ENCODE data around the gene POLD1.

DNA sequence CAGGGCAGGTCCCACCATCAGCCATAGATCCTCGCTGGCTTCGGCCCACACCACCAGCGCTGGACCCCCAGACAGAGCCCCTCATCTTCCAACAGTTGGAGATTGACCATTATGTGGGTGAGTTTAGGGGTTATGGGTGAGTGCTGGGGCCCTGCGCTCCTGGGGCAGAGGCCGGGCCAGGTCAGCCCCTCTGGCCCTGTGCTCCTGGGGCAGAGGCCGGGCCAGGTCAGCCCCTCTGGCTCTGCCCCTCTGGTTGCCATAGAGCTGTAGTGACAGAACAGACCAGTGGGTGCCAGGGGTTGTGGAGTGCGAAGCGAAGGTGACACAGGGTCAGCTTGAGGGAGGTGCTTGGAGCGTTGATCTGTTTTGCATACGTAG, 15.2 kb downstream of the POLD1 start:
- TF ChIP-seq POLR2AphosphoS5 (IDR thresholded peaks at IDR 0.05; ENCODE audit: low read depth), result no peak
- TF ChIP-seq, protein P1, sequence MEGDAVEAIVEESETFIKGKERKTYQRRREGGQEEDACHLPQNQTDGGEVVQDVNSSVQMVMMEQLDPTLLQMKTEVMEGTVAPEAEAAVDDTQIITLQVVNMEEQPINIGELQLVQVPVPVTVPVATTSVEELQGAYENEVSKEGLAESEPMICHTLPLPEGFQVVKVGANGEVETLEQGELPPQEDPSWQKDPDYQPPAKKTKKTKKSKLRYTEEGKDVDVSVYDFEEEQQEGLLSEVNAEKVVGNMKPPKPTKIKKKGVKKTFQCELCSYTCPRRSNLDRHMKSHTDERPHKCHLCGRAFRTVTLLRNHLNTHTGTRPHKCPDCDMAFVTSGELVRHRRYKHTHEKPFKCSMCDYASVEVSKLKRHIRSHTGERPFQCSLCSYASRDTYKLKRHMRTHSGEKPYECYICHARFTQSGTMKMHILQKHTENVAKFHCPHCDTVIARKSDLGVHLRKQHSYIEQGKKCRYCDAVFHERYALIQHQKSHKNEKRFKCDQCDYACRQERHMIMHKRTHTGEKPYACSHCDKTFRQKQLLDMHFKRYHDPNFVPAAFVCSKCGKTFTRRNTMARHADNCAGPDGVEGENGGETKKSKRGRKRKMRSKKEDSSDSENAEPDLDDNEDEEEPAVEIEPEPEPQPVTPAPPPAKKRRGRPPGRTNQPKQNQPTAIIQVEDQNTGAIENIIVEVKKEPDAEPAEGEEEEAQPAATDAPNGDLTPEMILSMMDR (IDR thresholded peaks at IDR 0.05; ENCODE audit: insufficient read depth, low read length), result no peak
- TF ChIP-seq, protein P2, sequence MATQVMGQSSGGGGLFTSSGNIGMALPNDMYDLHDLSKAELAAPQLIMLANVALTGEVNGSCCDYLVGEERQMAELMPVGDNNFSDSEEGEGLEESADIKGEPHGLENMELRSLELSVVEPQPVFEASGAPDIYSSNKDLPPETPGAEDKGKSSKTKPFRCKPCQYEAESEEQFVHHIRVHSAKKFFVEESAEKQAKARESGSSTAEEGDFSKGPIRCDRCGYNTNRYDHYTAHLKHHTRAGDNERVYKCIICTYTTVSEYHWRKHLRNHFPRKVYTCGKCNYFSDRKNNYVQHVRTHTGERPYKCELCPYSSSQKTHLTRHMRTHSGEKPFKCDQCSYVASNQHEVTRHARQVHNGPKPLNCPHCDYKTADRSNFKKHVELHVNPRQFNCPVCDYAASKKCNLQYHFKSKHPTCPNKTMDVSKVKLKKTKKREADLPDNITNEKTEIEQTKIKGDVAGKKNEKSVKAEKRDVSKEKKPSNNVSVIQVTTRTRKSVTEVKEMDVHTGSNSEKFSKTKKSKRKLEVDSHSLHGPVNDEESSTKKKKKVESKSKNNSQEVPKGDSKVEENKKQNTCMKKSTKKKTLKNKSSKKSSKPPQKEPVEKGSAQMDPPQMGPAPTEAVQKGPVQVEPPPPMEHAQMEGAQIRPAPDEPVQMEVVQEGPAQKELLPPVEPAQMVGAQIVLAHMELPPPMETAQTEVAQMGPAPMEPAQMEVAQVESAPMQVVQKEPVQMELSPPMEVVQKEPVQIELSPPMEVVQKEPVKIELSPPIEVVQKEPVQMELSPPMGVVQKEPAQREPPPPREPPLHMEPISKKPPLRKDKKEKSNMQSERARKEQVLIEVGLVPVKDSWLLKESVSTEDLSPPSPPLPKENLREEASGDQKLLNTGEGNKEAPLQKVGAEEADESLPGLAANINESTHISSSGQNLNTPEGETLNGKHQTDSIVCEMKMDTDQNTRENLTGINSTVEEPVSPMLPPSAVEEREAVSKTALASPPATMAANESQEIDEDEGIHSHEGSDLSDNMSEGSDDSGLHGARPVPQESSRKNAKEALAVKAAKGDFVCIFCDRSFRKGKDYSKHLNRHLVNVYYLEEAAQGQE (IDR thresholded peaks at IDR 0.05; ENCODE audit: insufficient replicate concordance, low read depth), result no peak
- no peak for TF ChIP-seq GABPA (IDR thresholded peaks at IDR 0.05; ENCODE audit: low read depth)

All from HL-60 (cell line).